Thoracic aorta (tissue), 2 donors: ENCODE results near the gene KRTAP2-1. TPM values are rescaled to one million over a fixed set of nuclear protein-coding genes. Genes with fewer than 3 reads are reported as not detected.
"Not testable (repeated sequence)": the region's sequence is repeated elsewhere in the genome, so short reads cannot be mapped to it uniquely, and the experiment has no call there.

Experiments
- ATAC-seq: fragments of 150-250 bp; one replicate; pipeline ENCODE4 v1.8.0; 2017; ENCODE audit warnings: low read depth; ENCODE audit not compliant: insufficient number of reproducible peaks, low FRiP score
- DNase-seq: peaks from one replicate; pipeline ENCODE4 v3.0.0-alpha.2; 2020; ENCODE audit warnings: low spot score
- H3K27ac ChIP-seq, 2 donors: fragments of 200-600 bp; sonication (generic); 1 replicate in 1 of 2; 2 replicates in 1 of 2; pipeline ENCODE4 v1.5.1; 2016; ENCODE audit warnings: mild to moderate bottlenecking in 2 of 2, moderate library complexity in 2 of 2
- H3K27me3 ChIP-seq: fragments of 200-600 bp; sonication (generic); replicated peaks from 2 replicates; pipeline ENCODE4 v1.6.0; 2016; ENCODE audit warnings: mild to moderate bottlenecking; ENCODE audit not compliant: insufficient read depth
- H3K36me3 ChIP-seq: fragments of 200-600 bp; sonication (generic); one replicate; pipeline ENCODE4 v1.5.1; 2016
- H3K4me1 ChIP-seq, 2 donors: fragments of 200-600 bp; sonication (generic); 1 replicate in 1 of 2; 2 replicates in 1 of 2; pipeline versions ENCODE4 v1.5.1 to v1.6.0; 2016; ENCODE audit warnings: low read depth in 2 of 2, mild to moderate bottlenecking in 1 of 2; ENCODE audit not compliant: control insufficient read depth in 1 of 2
- H3K4me3 ChIP-seq: fragments of 200-600 bp; sonication (generic); 2 replicates; pipeline ENCODE4 v1.5.1; 2016; ENCODE audit warnings: mild to moderate bottlenecking
- H3K9me3 ChIP-seq: fragments of 200-600 bp; sonication (generic); 2 replicates; pipeline ENCODE4 v1.5.1; 2016
- CTCF ChIP-seq: fragments of 200-600 bp; sonication (generic); IDR thresholded peaks from one replicate; pipeline ENCODE4 v1.5.1; 2019; ENCODE audit warnings: antibody characterized with exemption
- total RNA-seq, 2 donors: library from RNA; depleted of rRNA; stranded (reverse); fragments of >200 nt; gene quantifications; one replicate each; pipeline versions ENCODE4 v1.1.0 to v1.2.3, GENCODE V29; 2016

KRTAP2-1 gene
- total RNA-seq, 2 donors from 2014 or later: not detected

GRCh38 chr17:41058741-41059140, 11.6 kb upstream of the KRTAP2-1 start:
- H3K27ac ChIP-seq: no peak overlapping the region

GRCh38 chr17:41057547-41057946, 10.4 kb upstream of the KRTAP2-1 start:
- DNase-seq (no peak), ATAC-seq (no peak)
- Histone ChIP-seq H3K9me3 (no peaks in the 10 kb centered on the region), H3K4me1 (peaks cover 17 to 27% of the 10 kb centered on the region in 2 donors), H3K27me3 (no peaks in the 10 kb centered on the region), H3K36me3 (no peaks in the 10 kb centered on the region), H3K4me3 (no peak overlapping the region), H3K27ac (no peak overlapping the region)
- no peak for TF ChIP-seq CTCF

More at GRCh38 chr17:41058741-41059140, 11.6 kb upstream of the KRTAP2-1 start:
- no peak for ATAC-seq
- Histone ChIP-seq H3K4me3 (no peak overlapping the region), H3K36me3 (no peaks in the 10 kb centered on the region), H3K9me3 (no peaks in the 10 kb centered on the region), H3K27me3 (no peaks in the 10 kb centered on the region), H3K4me1 (peaks cover 23 to 33% of the 10 kb centered on the region in 2 donors)
- no peak for DNase-seq
- no peak for TF ChIP-seq CTCF

- not testable (repeated sequence) for ATAC-seq, H3K9me3 ChIP-seq, H3K4me3 ChIP-seq, H3K27ac ChIP-seq, H3K36me3 ChIP-seq, DNase-seq, H3K4me1 ChIP-seq, H3K27me3 ChIP-seq
These were observed 8.0 kb upstream of the KRTAP2-1 start, which contains the start of gene KRTAP2-2 for GRCh38 chr17:41055130-41055529. KRTAP2-2 (minus strand) TSS chr17:41055230; CDS start chr17:41055211, 19 bp downstream.

DNA sequence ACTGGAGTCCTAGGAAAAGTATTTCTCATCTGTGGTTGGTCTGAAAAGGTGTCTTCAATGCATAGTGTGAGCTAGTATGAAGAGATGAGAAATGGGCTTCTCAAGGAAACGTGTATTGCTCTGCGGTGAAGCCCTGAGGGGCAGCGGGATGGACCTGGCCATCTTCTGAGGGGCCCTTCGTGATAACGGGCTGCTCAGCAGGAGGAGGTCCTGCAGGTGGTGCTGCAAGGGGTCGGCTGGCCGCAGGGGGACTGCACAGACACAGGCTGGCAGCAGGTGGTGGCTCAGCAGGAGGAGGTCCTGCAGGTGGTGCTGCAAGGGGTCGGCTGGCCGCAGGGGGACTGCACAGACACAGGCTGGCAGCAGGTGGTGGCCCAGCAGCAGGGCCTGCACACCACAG, 7.4 kb upstream of the KRTAP2-1 start:
- DNase-seq, H3K9me3 ChIP-seq, H3K4me1 ChIP-seq, ATAC-seq, H3K4me3 ChIP-seq, H3K36me3 ChIP-seq, H3K27ac ChIP-seq, H3K27me3 ChIP-seq: not testable (repeated sequence)

DNA sequence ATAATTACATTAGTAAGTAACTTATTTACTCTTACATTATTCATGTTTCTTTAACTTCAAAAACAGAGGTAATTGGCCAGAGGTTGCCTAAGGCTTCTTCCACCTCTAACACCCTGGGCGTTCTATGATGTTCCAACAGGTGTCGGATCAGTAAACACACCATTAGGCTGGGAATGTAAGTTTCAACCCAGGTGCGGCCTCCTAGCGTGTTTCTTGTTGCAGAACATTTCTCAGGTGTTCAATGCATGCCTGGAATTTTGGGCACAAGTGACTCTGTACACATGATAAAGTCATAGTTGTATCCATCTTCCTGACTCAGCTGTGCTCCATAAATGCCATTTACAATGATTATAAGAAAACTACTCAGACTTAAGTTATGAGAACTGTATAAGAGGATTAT, 6.9 kb upstream of the KRTAP2-1 start:
- Histone ChIP-seq H3K27me3 (no peaks in the 10 kb centered on the region), H3K4me3 (no peak overlapping the region), H3K36me3 (no peaks in the 10 kb centered on the region), H3K9me3 (no peaks in the 10 kb centered on the region), H3K27ac (no peak overlapping the region), H3K4me1 (no peaks in the 10 kb centered on the region)
- DNase-seq (no peak), ATAC-seq (no peak)
- TF ChIP-seq CTCF: no peak

- ATAC-seq (no peak), DNase-seq (no peak)
- Histone ChIP-seq H3K27ac (no peak overlapping the region), H3K4me1 (no peaks in the 10 kb centered on the region), H3K9me3 (no peaks in the 10 kb centered on the region), H3K4me3 (no peak overlapping the region), H3K36me3 (no peaks in the 10 kb centered on the region), H3K27me3 (no peaks in the 10 kb centered on the region)
- no peak for TF ChIP-seq CTCF
These were observed 5.5 kb upstream of the KRTAP2-1 start for GRCh38 chr17:41052566-41052965.
